Sigmoid colon (tissue), 7 donors: Measurements from ENCODE around the gene SORBS1. TPM values are rescaled to one million over a fixed set of nuclear protein-coding genes. Genes with fewer than 3 reads are reported as not detected.

Experiments used
- DNase-seq: peaks from one replicate; pipeline ENCODE4 v3.0.0-alpha.2; 2019
- H3K27ac ChIP-seq, 4 donors: fragments of 200-600 bp; sonication (generic); one replicate each; pipeline ENCODE4 v1.5.1; 2016 to 2019; ENCODE audit warnings: mild to moderate bottlenecking in 1 of 4
- H3K27me3 ChIP-seq, 3 donors: fragments of 200-600 bp; sonication (generic); one replicate each; pipeline ENCODE4 v1.5.1; 2019; ENCODE audit warnings: mild to moderate bottlenecking in 1 of 3
- H3K36me3 ChIP-seq, 4 donors: fragments of 200-600 bp; sonication (generic); one replicate each; pipeline ENCODE4 v1.5.1; 2016 to 2019
- H3K4me1 ChIP-seq, 4 donors: fragments of 200-600 bp; sonication (generic); one replicate each; pipeline ENCODE4 v1.5.1; 2017 to 2019
- H3K4me3 ChIP-seq, 4 donors: fragments of 200-600 bp; sonication (generic); one replicate each; pipeline ENCODE4 v1.5.1; 2017 to 2019; ENCODE audit warnings: mild to moderate bottlenecking in 2 of 4, moderate library complexity in 1 of 4
- H3K9me3 ChIP-seq, 4 donors: fragments of 200-600 bp in 3 of 4; sonication (generic) in 3 of 4; one replicate each; pipeline versions ENCODE4 v1.5.1 to v1.6.1; 2013 to 2019
- EP300 ChIP-seq, 4 donors: sonication (generic); formaldehyde crosslinking; IDR thresholded peaks; one replicate each; pipeline ENCODE4 v1.6.1; 2017; ENCODE audit warnings: antibody characterized with exemption in 4 of 4
- POLR2A ChIP-seq, 2 donors: fragments of 450-650 bp; IDR thresholded peaks; one replicate each; pipeline ENCODE4 v1.6.1; 2016; ENCODE audit warnings: antibody characterized with exemption in 2 of 2, mild to moderate bottlenecking in 2 of 2, moderate library complexity in 2 of 2
- POLR2AphosphoS5 ChIP-seq, 4 donors: sonication (generic); formaldehyde crosslinking; IDR thresholded peaks; one replicate each; pipeline ENCODE4 v1.6.1; 2017; ENCODE audit warnings: antibody characterized with exemption in 4 of 4
- WGBS, 2 donors: extraction: QIAGEN DNeasy Blood & Tissue Kit; methylation state at CpG; one replicate each; pipeline ENCODE4 v1.1.7; 2013; 5-methylcytosine and 5-hydroxymethylcytosine counted together
- intact Hi-C: fragments of 100-400 bp; cut with DNase I; formaldehyde crosslinking; loops from one replicate; pipeline ENCODE4 v1.15.1; 2023
- polyA plus RNA-seq, 3 donors: library from polyadenylated mRNA; stranded (reverse); fragments of 200-250 nt; gene quantifications; one replicate each; pipeline ENCODE4 v1.2.3, GENCODE V29; 2013
- total RNA-seq, 4 donors: library from RNA; depleted of rRNA; stranded (reverse); fragments of >200 nt; gene quantifications; one replicate each; pipeline ENCODE4 v1.1.0, GENCODE V29; 2016
- TF ChIP-seq, protein P1 (sequence below), 4 experiments: fragments of 450-650 bp in 3 of 4; fragments of 200-600 bp in 1 of 4; IDR thresholded peaks; one replicate each; pipeline ENCODE4 v1.5.1; 2016 to 2019; ENCODE audit warnings: antibody characterized with exemption in 4 of 4, mild to moderate bottlenecking in 3 of 4, moderate library complexity in 2 of 4
- donor health status: healthy with polysubstance abuse.
- donor health status: Bipolar disorder and iron deficiency.
- donor health status: healthy.

Gene SORBS1
- total and polyA plus RNA-seq, 7 donors: 8.1 to 1,403 (median 664) TPM

DNA sequence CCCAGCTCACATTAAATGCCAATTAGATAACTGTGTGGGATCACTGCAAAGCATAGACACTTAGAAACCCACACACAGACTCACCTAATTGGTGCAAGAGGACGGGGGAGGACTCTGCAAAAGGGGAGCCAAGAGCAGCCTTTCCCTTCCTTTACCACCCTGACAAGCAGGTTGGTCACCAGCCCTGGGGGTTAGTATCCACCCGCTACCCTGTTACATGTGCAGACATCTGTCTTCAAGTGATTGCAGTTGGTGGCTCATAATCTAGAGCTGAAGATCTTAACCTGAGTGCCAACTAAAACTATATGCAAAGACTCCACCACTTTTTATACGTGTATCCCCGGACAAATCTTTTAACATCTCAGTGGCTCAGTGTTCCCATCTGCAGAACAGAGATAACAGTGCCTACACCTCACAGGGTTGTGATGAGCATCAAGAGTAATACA lies 56.9 kb downstream of the SORBS1 start:
- intact Hi-C loops: loop anchor here (5.0 kb wide), 1 partner anchor 53 kb away; no protein-coding TSS in a partner anchor
- no peak overlapping the region for H3K4me3 ChIP-seq
- DNase-seq: no peak
- 90 to 94% methylated on average over 4 of the region's 4 CpGs for WGBS, 2 donors
- peak overlapping the region; percentile 93 to 98 (median 96) for H3K27ac ChIP-seq
- no peaks in the 10 kb centered on the region for H3K27me3 ChIP-seq
- peaks cover 0 to 7% (median 0%) of the 10 kb centered on the region in 4 donors for H3K36me3 ChIP-seq
- H3K4me1 ChIP-seq: peaks cover 0 to 100% (median 97%) of the 10 kb centered on the region in 4 donors
- no peak for TF ChIP-seq EP300 (IDR thresholded peaks at IDR 0.05)
- TF ChIP-seq POLR2AphosphoS5 (IDR thresholded peaks at IDR 0.05): peak in 1 of 4 donors; percentile 5
- H3K9me3 ChIP-seq: no peaks in the 10 kb centered on the region

DNA sequence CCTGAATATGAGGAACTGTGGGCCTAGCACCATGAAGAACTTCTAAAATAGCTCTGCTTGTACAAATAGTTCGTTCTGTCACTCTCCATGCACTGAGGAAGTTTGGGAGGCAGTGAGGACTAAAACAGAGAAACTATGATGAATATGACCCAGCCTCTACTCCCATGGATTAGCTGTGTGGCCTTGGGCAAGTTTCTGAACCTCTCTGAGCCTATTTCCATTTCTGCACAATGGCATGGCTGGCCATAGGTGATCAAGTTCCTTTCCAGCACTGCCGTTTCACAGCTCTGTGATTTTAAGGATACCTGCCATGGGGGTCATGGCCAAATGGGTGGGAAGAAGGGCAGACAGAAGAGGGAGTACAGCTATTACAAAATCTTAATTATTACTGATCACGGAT lies 57.6 kb downstream of the SORBS1 start:
- H3K4me1 ChIP-seq: peaks cover 0 to 95% (median 91%) of the 10 kb centered on the region in 4 donors

DNA sequence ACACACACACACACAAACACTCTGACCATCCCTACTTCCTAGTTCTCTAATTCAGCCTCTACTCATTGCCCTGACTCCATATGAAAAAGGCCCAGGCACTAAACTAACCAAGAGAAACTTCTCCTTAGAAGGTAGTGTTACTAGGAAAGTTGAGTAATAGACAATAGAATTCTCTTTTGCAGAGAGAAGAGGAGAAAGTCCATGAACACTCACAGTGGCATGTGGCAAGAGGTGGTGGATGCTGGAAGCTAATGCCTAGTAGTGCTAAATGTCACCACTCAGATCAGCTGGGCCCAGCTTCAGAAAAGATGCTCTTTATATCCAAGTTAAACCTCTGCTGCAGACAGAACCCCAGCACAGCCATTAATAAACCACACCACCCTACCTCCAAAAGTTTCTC lies 58.2 kb downstream of the SORBS1 start:
- DNase-seq: peak; percentile 81

More for the DNA sequence above, 57.6 kb downstream of the SORBS1 start:
- Histone ChIP-seq H3K27me3 (no peaks in the 10 kb centered on the region), H3K4me3 (no peak overlapping the region), H3K27ac (peak overlapping the region; percentile 93 to 98 (median 96)), H3K36me3 (peaks cover 0 to 7% (median 0%) of the 10 kb centered on the region in 4 donors), H3K9me3 (no peaks in the 10 kb centered on the region)
- WGBS, 2 donors: 89 to 90% methylated on average over 3 of the region's 3 CpGs
- no peak for DNase-seq
- intact Hi-C loops: loop anchor here (5.0 kb wide), 1 partner anchor 54 kb away; no protein-coding TSS in a partner anchor
- TF ChIP-seq POLR2AphosphoS5 (IDR thresholded peaks at IDR 0.05) (peak in 1 of 4 donors; percentile 8), POLR2A (IDR thresholded peaks at IDR 0.05) (no peak)

DNA sequence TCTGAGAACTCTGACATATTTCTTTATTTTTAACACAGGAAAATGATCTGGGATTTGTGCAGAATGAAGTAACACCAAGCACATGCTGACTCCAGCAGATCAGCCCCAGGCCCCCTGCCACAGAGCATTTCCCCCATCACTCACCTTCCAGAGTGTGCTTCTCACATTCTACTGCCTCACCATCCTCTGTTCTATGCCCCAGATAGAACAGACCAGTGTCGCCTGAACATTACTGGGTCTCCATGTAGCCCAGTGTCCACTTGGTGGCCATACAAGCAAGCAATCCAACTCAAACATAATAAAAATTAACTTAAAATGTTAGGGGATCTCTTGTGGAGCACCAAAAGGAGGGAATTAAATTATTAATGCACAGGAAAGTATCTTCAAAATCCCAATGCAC lies 58.8 kb downstream of the SORBS1 start:
- H3K9me3 ChIP-seq: no peaks in the 10 kb centered on the region
- peaks cover 0 to 7% (median 0%) of the 10 kb centered on the region in 4 donors for H3K36me3 ChIP-seq
- peaks cover 0 to 92% (median 92%) of the 10 kb centered on the region in 4 donors for H3K4me1 ChIP-seq
- no peak for DNase-seq
- intact Hi-C loops: loop anchor here (5.0 kb wide), 1 partner anchor 55 kb away; no protein-coding TSS in a partner anchor
- peak overlapping the region in 1 of 4 donors; percentile 10 for H3K4me3 ChIP-seq
- peak overlapping the region; percentile 93 to 98 (median 96) for H3K27ac ChIP-seq
- no peaks in the 10 kb centered on the region for H3K27me3 ChIP-seq
- 93 to 96% methylated on average over 1 of the region's 1 CpG for WGBS, 2 donors
- TF ChIP-seq POLR2A (IDR thresholded peaks at IDR 0.05): no peak
- no peak for TF ChIP-seq EP300 (IDR thresholded peaks at IDR 0.05)

More for the DNA sequence above, 58.2 kb downstream of the SORBS1 start:
- Histone ChIP-seq H3K4me1 (peaks cover 0 to 92% (median 89%) of the 10 kb centered on the region in 4 donors), H3K9me3 (no peaks in the 10 kb centered on the region), H3K27ac (peak overlapping the region; percentile 93 to 98 (median 96)), H3K27me3 (no peaks in the 10 kb centered on the region), H3K4me3 (no peak overlapping the region), H3K36me3 (peaks cover 0 to 7% (median 0%) of the 10 kb centered on the region in 4 donors)
- TF ChIP-seq POLR2A (IDR thresholded peaks at IDR 0.05): no peak
- TF ChIP-seq, protein P1, sequence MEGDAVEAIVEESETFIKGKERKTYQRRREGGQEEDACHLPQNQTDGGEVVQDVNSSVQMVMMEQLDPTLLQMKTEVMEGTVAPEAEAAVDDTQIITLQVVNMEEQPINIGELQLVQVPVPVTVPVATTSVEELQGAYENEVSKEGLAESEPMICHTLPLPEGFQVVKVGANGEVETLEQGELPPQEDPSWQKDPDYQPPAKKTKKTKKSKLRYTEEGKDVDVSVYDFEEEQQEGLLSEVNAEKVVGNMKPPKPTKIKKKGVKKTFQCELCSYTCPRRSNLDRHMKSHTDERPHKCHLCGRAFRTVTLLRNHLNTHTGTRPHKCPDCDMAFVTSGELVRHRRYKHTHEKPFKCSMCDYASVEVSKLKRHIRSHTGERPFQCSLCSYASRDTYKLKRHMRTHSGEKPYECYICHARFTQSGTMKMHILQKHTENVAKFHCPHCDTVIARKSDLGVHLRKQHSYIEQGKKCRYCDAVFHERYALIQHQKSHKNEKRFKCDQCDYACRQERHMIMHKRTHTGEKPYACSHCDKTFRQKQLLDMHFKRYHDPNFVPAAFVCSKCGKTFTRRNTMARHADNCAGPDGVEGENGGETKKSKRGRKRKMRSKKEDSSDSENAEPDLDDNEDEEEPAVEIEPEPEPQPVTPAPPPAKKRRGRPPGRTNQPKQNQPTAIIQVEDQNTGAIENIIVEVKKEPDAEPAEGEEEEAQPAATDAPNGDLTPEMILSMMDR (IDR thresholded peaks at IDR 0.05): no peak
- peak in 2 of 4 donors; percentile 25 to 43 for TF ChIP-seq EP300 (IDR thresholded peaks at IDR 0.05)
- TF ChIP-seq POLR2AphosphoS5 (IDR thresholded peaks at IDR 0.05): peak in 3 of 4 donors; percentile 39 to 61 (median 61)
- intact Hi-C loops: loop anchor here (5.0 kb wide), 1 partner anchor 54 kb away; no protein-coding TSS in a partner anchor

DNA sequence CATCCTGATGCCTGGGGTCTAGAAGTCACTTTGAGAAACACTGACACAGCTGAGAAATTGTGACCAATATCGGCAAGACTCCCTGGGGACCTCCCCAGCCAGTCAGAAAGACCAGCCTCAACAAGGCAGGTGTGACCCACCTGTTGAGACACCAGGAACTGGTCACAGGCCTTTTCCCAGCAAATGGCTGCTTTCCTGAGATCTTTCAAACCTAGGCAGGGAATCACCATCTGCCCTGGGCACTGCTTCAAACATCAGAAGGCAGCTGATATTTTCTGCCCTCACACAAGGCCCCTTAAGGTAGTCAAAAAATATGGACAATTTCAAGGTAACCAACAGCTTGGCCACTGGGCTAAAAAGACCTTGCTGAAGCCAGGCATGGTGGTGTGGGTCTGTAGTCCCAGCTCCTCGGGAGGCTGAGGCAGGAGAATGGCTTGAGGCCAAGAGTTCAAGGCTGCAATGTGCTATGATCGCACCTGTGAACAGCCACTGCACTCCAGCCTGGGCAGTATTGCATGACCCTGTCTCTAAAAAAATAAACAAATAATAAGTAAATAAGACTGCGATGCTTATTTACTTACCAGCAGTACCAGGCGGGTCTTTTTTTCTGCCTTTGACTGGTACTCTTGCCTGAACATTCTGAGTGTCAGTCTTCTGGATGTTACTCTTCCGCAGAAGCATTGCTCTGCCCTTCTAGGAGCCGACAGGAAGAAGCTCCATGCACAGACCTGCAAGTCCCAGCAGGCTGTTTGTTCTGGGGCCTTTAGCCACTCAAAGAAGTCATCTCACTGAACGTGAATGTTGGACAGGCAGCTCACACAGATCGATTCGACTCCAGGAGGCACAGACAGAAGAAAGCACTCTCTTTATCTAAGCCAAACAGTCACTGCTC lies 59.7 kb downstream of the SORBS1 start:
- TF ChIP-seq, protein P1 (IDR thresholded peaks at IDR 0.05): no peak
- peak in 1 of 4 donors; percentile 15 for TF ChIP-seq POLR2AphosphoS5 (IDR thresholded peaks at IDR 0.05)
- Histone ChIP-seq H3K4me3 (peak overlapping the region in 3 of 4 donors; percentile 11 to 26 (median 17)), H3K9me3 (no peaks in the 10 kb centered on the region), H3K27ac (peak overlapping the region; percentile 93 to 98 (median 96)), H3K36me3 (peaks cover 0 to 7% (median 0%) of the 10 kb centered on the region in 4 donors), H3K27me3 (no peaks in the 10 kb centered on the region), H3K4me1 (peaks cover 0 to 92% (median 92%) of the 10 kb centered on the region in 4 donors)
- 58 to 69% methylated on average over 10 of the region's 10 CpGs for WGBS, 2 donors
- DNase-seq: no peak
- intact Hi-C loops: loop anchor here (5.0 kb wide), 1 partner anchor 56 kb away; no protein-coding TSS in a partner anchor

DNA sequence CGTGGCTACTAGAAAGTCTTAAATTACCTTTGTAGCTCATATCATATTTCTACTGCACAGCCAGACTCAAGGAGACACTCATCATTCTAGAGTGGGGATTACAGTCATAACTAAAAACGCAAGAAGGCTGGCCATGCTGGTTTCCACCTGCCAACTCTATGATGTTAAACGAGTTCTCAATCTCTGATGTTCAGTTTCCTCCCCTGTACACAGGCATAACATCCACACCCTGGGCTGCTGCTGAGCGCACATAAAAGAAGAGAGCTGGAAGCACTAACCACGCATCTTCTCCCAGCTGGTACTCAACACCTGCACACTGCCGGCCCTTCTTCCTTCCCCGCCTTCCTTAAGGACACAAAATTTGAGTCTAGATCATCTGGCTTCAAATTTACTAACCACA lies 60.5 kb downstream of the SORBS1 start:
- 67 to 71% methylated on average over 7 of the region's 7 CpGs for WGBS, 2 donors
- Histone ChIP-seq H3K9me3 (no peaks in the 10 kb centered on the region), H3K36me3 (peaks cover 0 to 7% (median 0%) of the 10 kb centered on the region in 4 donors), H3K4me3 (peak overlapping the region in 2 of 4 donors; percentile 17 to 26), H3K27me3 (no peaks in the 10 kb centered on the region), H3K27ac (peak overlapping the region; percentile 93 to 98 (median 96)), H3K4me1 (peaks cover 0 to 92% (median 90%) of the 10 kb centered on the region in 4 donors)
- DNase-seq: no peak
- TF ChIP-seq POLR2A (IDR thresholded peaks at IDR 0.05): no peak
- peak in 2 of 4 donors; percentile 15 to 20 for TF ChIP-seq POLR2AphosphoS5 (IDR thresholded peaks at IDR 0.05)
- TF ChIP-seq EP300 (IDR thresholded peaks at IDR 0.05): no peak
- TF ChIP-seq, protein P1 (IDR thresholded peaks at IDR 0.05): no peak
- intact Hi-C loops: loop anchor here (5.0 kb wide), 1 partner anchor 57 kb away; no protein-coding TSS in a partner anchor
